Central memory CD8-positive, alpha-beta T cell (primary cell): ENCODE data around the gene PRKAR1B.

ENCODE experiments used
- ATAC-seq: fragments of 150-1000 bp; cut with Tn5 transposase; replicated peaks from 2 replicates; pipeline ENCODE4 v1.10.0; 2022; ENCODE audit warnings: mild to moderate bottlenecking, moderate FRiP score, moderate number of reproducible peaks; ENCODE audit not compliant: poor library complexity, severe bottlenecking; ENCODE audit errors: extremely low read depth
- DNase-seq, 2 donors: peaks; one replicate each; pipeline ENCODE4 v3.0.0; 2021; ENCODE audit warnings: low spot score in 2 of 2
- H3K27ac Mint-ChIP-seq: one replicate; pipeline ENCODE4 v1.8.0; 2022; ENCODE audit warnings: low read depth, mild to moderate bottlenecking, moderate library complexity, mixed read lengths
- H3K27me3 Mint-ChIP-seq: one replicate; pipeline ENCODE4 v1.8.0; 2022; ENCODE audit warnings: mixed read lengths
- H3K36me3 Mint-ChIP-seq: one replicate; pipeline ENCODE4 v1.8.0; 2022; ENCODE audit warnings: mild to moderate bottlenecking, moderate library complexity, mixed read lengths; ENCODE audit not compliant: insufficient read depth
- H3K4me1 Mint-ChIP-seq: one replicate; pipeline ENCODE4 v1.8.0; 2022; ENCODE audit warnings: mixed read lengths
- H3K4me3 Mint-ChIP-seq: one replicate; pipeline ENCODE4 v1.8.0; 2022; ENCODE audit warnings: mild to moderate bottlenecking, moderate library complexity, mixed read lengths
- H3K9me3 Mint-ChIP-seq: one replicate; pipeline ENCODE4 v1.8.0; 2022; ENCODE audit warnings: mixed read lengths

Gene PRKAR1B

DNA sequence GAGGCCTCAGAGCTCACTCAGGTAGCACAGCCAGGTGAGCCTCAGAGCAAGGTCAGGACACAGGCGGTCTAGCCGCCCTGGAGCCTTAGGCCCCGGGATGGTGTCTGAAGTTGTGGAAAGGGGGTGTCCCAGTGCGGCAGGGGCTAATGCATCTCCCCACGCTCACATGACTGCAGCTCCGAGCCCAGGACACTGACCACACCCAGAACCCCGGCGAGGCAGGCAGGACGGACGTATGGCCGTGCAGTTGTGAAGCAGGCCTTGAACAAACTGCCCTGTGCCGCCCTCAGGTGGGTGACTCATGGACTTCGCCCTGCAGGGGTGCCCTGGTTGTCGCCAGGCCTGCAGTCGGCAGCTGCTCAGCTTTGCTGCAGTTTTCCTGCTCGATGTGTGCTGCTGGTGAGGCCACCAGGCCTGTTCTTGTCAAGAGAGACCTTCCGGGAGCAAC, 5.0 kb upstream of the PRKAR1B start:
- DNase-seq, result no peak
- no peak for ATAC-seq
- peaks cover 9% of the 10 kb centered on the region for H3K36me3 Mint-ChIP-seq
- H3K27ac Mint-ChIP-seq, result no peak overlapping the region
- no peaks in the 10 kb centered on the region for H3K27me3 Mint-ChIP-seq
- no peak overlapping the region for H3K4me3 Mint-ChIP-seq
- peaks cover 21% of the 10 kb centered on the region for H3K4me1 Mint-ChIP-seq
- H3K9me3 Mint-ChIP-seq, result no peaks in the 10 kb centered on the region

DNA sequence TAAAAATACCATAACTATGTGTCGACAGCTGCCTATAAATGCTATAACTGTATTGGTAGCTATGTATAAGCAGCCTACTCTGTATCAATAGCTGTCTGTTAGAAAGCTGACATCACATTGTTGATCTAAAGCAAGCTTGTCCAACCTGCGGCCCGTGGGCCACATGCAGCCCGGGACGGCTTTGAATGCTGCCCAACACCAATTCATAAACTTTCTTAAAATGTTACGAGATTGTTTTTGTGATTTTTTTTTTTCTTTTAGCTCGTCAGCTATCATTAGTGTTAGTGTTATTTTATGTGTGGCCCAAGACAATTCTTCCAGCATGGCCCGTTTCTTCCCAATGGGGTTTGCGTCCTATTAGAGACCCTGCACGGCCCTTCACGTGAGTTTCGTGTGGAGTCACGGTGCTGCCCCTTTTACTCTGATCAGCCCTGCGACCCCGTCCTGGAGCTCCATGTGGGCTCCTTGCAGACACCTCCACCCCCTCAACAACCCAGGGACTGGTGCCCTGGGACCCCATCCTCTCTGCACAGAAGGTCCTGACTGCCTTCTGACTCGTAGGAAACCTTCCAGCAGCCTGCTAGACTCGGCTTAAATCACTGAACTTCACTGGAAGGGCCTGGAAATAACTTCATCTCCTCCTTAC, 4.5 kb upstream of the PRKAR1B start:
- Mint-ChIP-seq H3K27me3 (no peaks in the 10 kb centered on the region), H3K4me3 (no peak overlapping the region), H3K9me3 (no peaks in the 10 kb centered on the region), H3K4me1 (peaks cover 21% of the 10 kb centered on the region), H3K27ac (no peak overlapping the region), H3K36me3 (peaks cover 9% of the 10 kb centered on the region)
- DNase-seq (no peak), ATAC-seq (no peak)

DNA sequence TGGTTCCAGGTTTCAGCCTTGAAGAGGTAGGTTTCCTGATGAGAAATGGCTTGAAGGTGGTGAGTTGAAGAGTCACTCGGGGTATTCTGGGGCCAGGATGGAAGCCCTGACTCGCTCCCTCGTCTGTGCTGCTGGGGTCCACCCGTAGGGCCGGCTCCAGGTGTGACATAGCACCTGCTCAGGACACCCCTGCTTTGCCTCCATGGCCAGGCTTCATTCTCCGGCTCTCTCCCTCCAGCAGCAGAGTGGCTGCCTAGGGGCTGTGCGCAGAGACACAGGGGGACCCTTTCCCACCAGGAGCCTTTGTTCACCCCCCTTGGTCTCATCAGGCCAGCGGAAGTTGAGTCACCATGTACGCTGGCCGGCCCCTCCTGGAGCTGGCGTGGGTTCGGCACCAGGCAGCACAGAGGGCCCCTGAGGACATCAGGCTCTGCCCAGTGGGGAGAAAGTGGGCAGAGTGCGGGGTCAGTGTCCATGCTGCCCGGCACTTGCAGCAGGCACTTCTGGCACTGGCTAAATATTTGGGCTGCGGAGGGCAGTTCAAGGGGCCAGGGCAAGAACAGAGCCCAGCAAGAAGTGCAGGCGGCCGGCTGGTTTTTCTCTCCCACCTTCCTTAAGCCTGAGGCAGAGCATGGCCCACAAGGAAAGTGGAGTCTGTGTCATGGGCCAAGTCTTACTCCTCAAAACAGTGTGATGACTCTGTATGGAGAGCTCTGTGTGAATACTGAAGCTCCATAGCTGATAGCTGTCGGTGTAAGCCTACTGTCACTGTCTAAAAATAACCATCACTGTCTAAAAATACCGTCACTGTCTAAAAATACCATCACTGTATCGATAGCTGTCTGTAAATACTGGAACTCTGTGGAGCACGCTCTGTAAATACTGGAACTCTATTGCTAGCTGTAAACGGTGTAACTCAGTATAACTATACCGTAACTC, 3.7 kb upstream of the PRKAR1B start:
- DNase-seq, result no peak
- Mint-ChIP-seq H3K36me3 (peaks cover 11% of the 10 kb centered on the region), H3K27me3 (no peaks in the 10 kb centered on the region), H3K4me3 (no peak overlapping the region), H3K27ac (no peak overlapping the region), H3K4me1 (peaks cover 26% of the 10 kb centered on the region), H3K9me3 (no peaks in the 10 kb centered on the region)
- ATAC-seq, result no peak

DNA sequence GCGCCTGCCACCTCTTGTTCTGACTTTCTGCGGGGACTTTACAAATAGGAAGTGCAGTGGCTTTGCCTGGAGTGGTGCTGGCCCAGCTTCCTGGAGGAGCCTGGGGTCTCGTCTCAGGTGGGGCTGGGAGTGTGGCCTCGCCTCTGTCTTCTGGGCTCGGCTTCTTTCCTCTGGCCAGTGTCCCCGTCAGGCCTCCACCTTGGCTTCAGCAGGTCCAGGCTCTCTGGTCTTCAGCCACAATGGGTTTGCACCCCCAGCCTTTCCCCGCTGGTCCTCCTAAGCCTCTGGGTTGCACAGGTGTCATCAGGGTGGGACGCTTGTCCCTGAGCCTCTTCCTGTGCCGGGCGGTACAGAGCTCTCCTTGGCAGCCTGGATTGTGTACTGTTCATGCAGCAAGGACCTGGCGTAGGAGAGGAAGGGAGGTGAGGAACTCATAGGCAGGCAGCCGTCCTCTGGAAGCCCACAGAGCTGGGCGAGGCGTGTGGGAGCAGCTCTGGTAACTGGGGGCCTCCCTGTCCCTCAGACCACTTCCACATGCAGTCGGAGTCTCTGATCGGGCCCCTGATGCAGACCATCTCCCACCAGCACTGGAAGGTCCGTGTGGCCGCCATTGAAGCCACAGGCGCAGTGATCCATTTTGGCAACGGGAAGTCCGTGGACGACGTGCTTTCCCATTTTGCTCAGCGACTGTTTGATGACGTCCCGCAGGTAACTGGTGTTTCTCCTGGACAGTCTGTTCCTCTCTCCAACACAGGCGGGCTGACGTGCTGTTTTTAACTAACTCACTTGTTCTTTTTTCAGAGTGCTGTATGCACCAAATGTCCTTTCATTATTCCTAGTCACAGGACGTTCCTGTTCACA, 2.3 kb upstream of the PRKAR1B start:
- H3K27me3 Mint-ChIP-seq, result no peaks in the 10 kb centered on the region
- no peak overlapping the region for H3K27ac Mint-ChIP-seq
- peaks cover 11% of the 10 kb centered on the region for H3K36me3 Mint-ChIP-seq
- H3K4me3 Mint-ChIP-seq, result peak overlapping the region; percentile 77
- ATAC-seq (no peak), DNase-seq (no peak)
- no peaks in the 10 kb centered on the region for H3K9me3 Mint-ChIP-seq
- peaks cover 29% of the 10 kb centered on the region for H3K4me1 Mint-ChIP-seq

DNA sequence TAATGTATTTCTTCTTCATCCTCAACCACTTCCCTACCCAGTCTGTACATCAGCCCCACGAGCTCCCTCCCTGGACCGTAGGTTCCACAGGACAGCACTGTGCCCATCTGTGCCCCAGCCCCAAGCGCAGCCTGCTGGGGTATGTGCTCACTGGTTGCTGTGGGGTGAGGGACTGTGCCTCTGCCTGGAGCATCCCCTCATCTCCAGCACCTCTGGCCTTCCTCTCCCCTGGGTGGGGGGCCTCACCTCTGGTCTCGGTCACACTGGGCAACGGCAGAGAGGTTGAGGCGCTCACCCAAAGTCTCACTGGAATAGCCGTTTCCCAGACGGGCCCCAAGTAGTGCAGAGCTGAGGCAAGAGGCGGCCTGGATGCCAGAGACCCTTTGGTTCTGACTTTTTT, 1.5 kb upstream of the PRKAR1B start:
- H3K27ac Mint-ChIP-seq, result no peak overlapping the region
- peaks cover 33% of the 10 kb centered on the region for H3K4me1 Mint-ChIP-seq
- H3K36me3 Mint-ChIP-seq, result peaks cover 11% of the 10 kb centered on the region
- no peaks in the 10 kb centered on the region for H3K27me3 Mint-ChIP-seq
- no peaks in the 10 kb centered on the region for H3K9me3 Mint-ChIP-seq
- ATAC-seq (no peak), DNase-seq (no peak)
- peak overlapping the region; percentile 77 for H3K4me3 Mint-ChIP-seq

DNA sequence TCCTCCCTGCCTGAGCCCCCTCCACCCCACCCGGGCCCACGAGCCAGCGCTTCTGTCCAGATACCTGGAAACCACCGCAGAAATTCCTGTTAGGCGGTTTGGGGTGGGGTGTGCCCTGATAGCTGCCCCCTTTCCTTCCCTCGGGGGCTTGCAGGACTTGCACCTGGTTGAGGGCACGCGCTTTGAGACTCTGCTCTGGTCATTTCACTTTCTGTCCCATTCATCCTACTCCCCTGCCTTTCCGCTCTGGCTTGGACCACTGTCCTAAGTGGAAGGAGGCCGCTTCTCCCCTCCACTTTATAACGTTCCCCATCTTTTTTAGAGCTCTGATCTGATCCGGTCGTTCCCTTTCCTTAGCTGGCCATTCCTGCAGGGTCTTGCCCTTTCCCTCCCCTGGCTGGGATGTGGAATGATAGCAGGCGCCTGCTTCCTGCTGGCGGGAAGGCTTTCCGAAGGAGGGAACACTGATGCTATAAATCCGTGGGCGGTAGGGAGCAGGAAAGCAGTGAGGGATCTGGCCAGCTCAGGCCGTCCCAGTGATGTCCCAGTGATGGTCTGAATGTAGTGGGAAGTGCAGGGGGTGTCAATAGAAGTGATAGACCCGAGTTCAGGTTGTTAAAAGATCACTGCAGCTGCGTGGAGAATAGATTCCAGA, 852 bp upstream of the PRKAR1B start:
- Mint-ChIP-seq H3K27ac (peak overlapping the region; percentile 84), H3K27me3 (no peaks in the 10 kb centered on the region), H3K4me3 (peak overlapping the region; percentile 77), H3K36me3 (peaks cover 11% of the 10 kb centered on the region), H3K4me1 (peaks cover 30% of the 10 kb centered on the region), H3K9me3 (no peaks in the 10 kb centered on the region)
- DNase-seq (no peak), ATAC-seq (no peak)

DNA sequence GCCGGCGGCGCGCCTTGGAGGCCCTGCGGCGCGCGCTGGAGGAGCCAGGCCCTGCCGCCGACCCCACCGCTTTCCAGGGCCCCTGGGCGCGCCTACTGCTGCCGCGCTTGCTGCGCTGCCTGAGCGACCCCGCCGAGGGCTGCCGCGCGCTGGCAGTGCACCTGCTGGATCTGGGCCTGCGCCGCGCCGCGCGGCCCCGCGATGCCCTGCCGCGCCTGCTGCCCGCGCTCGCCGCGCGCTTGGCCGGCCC, 302 bp downstream of the PRKAR1B start:
- no peak for DNase-seq
- Mint-ChIP-seq H3K9me3 (peaks cover 2% of the 10 kb centered on the region), H3K27me3 (no peaks in the 10 kb centered on the region), H3K4me3 (peak overlapping the region; percentile 73), H3K27ac (no peak overlapping the region), H3K4me1 (peaks cover 25% of the 10 kb centered on the region), H3K36me3 (peaks cover 6% of the 10 kb centered on the region)
- ATAC-seq, result peak; percentile 31

DNA sequence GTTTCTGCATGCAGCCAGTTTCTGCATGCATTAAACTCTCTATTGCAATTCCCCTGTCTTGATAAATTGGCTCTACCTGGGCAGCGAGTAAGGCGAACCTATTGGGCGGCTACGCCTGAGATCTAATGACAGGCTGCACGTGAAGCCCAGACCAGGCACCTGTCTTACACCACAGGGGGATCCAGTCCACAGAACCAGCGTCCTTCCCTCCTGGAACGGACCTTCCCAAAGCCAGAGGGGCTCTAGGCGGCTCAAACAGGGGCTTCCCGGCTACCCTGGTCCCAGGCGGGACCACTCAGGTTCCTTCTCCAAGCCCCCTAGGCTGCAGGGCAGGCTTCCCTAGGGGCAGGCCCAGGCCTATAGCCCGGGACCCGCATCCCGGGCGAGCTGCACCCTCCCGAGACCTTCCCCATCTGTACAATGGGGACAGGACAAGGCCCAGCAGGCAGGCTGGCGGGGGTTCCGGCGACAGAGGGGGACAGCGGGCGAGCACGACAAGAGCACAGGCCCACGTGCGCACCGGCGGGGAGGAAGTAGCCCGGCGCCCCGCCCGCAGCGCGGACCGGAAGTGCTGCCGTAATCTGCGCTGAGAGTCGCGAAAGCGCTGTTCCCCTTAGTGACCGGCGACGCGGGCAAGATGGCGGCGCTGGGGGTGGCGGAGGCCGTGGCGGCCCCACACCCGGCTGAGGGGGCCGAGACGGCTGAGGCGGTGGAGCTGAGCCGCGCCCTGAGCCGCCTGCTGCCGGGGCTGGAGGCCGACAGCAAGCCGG, 812 bp downstream of the PRKAR1B start, which contains the start of gene DNAAF5:
Gene DNAAF5, plus strand, starts transcription at position 616 of the 770 bp plus-strand sequence. Its CDS starts 22 bp downstream, at position 638.
- ATAC-seq (peak; percentile 90), DNase-seq (peak; percentile 67 to 73)
- Mint-ChIP-seq H3K27ac (peak within 1 kb of the TSS; percentile 84), H3K4me3 (peak within 1 kb of the TSS; percentile 77), H3K9me3 (peaks cover 4% of the 10 kb centered on the region), H3K36me3 (peaks cover 6% of the 10 kb centered on the region), H3K4me1 (peaks cover 25% of the 10 kb centered on the region), H3K27me3 (no peaks in the 10 kb centered on the region)

DNA sequence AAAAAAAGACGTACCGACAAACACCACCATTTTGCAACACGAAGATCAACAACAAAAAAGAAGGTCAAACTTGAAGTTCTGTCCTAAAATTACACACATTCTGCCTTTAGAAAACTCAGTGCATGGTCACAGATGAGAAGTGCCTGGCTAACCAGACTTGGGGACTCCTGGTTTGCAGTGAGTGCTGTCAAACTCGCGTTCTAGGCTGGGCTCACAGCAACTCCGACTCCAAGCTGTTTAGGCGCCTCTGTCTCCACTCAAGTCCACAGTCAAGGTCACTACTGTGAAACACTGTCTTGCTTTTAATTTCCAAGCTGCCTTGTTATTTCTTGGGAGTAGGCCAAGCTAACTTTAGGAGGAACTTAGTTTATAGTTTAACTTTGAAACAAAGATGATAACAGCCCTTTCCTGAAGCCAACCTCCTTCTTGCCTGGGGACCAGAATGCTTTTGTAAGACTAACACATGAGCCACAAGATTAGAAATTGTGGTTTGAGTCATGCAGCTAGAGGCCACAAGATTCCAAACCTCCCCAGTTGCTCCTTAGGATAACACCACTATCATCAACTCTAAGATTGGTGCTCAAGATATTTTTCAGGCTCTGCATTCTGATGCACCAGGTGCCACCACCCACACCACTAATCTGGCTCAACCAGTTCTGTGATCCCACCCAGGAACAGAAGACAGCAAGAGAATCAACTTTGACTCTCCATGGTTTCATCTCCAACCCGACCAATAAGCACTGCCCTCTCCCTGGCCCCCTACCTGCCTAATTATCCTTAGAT, 1.7 kb downstream of the PRKAR1B start:
- no peaks in the 10 kb centered on the region for H3K27me3 Mint-ChIP-seq
- peaks cover 6% of the 10 kb centered on the region for H3K36me3 Mint-ChIP-seq
- no peak overlapping the region for H3K27ac Mint-ChIP-seq
- ATAC-seq (no peak), DNase-seq (no peak)
- H3K4me3 Mint-ChIP-seq, result peak overlapping the region; percentile 73
- H3K4me1 Mint-ChIP-seq, result peaks cover 25% of the 10 kb centered on the region
- peaks cover 4% of the 10 kb centered on the region for H3K9me3 Mint-ChIP-seq

DNA sequence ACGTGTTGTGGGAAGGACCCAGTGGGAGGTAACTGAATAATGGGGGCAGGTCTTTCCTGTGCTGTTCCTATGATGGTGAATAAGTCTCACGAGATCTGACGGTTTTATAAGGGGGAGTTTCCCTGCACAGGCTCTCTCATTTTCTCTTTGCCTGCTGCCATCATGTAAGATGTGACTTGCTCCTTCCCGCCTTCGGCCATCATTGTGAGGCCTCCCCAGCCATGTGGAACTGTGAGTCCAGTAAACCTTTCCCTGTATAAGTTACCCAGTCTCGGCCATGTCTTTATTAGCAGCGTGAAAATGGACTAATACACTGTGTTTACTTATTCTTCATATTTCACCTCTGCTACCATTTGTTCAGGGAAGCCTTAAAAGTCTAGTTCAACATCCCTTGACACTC, 2.8 kb downstream of the PRKAR1B start:
- no peak for ATAC-seq
- no peak overlapping the region for H3K4me3 Mint-ChIP-seq
- H3K4me1 Mint-ChIP-seq, result peaks cover 25% of the 10 kb centered on the region
- H3K9me3 Mint-ChIP-seq, result peaks cover 4% of the 10 kb centered on the region
- peak overlapping the region; percentile 27 for H3K27ac Mint-ChIP-seq
- peaks cover 6% of the 10 kb centered on the region for H3K36me3 Mint-ChIP-seq
- no peak for DNase-seq
- H3K27me3 Mint-ChIP-seq, result no peaks in the 10 kb centered on the region

DNA sequence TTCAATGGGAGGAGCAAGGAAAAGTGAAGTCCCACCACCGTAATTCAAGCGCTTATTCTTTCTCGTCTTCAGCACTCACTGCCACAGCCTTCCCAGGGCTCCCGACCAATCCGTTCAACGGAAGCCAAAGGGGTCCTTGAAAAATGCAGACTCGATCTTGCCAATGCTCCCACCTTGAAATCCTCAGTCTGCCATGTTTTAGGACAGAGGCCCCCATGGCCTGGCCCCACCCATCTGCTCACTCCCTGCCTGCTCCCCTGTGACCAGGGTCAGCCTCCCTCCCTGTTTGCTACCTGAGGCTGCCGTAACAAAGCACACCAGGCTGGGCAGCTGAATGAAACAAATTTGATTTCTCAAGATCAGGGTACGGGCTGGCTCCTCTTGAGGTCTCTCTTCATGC, 3.5 kb downstream of the PRKAR1B start:
- H3K27me3 Mint-ChIP-seq, result no peaks in the 10 kb centered on the region
- H3K36me3 Mint-ChIP-seq, result peaks cover 6% of the 10 kb centered on the region
- H3K4me3 Mint-ChIP-seq, result no peak overlapping the region
- peaks cover 4% of the 10 kb centered on the region for H3K9me3 Mint-ChIP-seq
- no peak for ATAC-seq
- DNase-seq, result no peak
- H3K27ac Mint-ChIP-seq, result no peak overlapping the region
- H3K4me1 Mint-ChIP-seq, result peaks cover 23% of the 10 kb centered on the region
